T-helper 17 cell (primary cell): ENCODE data around the gene ECSIT. TPM values are rescaled to one million over a fixed set of nuclear protein-coding genes. Genes with fewer than 3 reads are reported as not detected.
"Not testable (repeated sequence)": the region's sequence is repeated elsewhere in the genome, so short reads cannot be mapped to it uniquely, and the experiment has no call there.

Experiments
- ATAC-seq: fragments of 150-1000 bp; cut with Tn5 transposase; 2 replicates; pipeline ENCODE4 v1.10.0; 2021; ENCODE audit warnings: mild to moderate bottlenecking, moderate library complexity
- DNase-seq, 3 donors: peaks; one replicate each; pipeline versions ENCODE4 v3.0.0 to v3.0.0-alpha.2; 2020 to 2021
- H3K9me3 ChIP-seq: one replicate; pipeline ENCODE4 v1.7.0; 2013; ENCODE audit warnings: low read length, mild to moderate bottlenecking; ENCODE audit not compliant: control insufficient read depth, poor library complexity, severe bottlenecking
- H3K27ac Mint-ChIP-seq: one replicate; pipeline ENCODE4 v1.8.0; 2022; ENCODE audit warnings: mild to moderate bottlenecking, moderate library complexity, mixed read lengths
- H3K27me3 Mint-ChIP-seq: one replicate; pipeline ENCODE4 v1.8.0; 2022; ENCODE audit warnings: mixed read lengths
- H3K36me3 Mint-ChIP-seq: one replicate; pipeline ENCODE4 v1.8.0; 2022; ENCODE audit warnings: low read depth, mixed read lengths
- H3K4me1 Mint-ChIP-seq: one replicate; pipeline ENCODE4 v1.8.0; 2022; ENCODE audit warnings: mild to moderate bottlenecking, mixed read lengths
- H3K4me3 Mint-ChIP-seq: one replicate; pipeline ENCODE4 v1.8.0; 2022; ENCODE audit warnings: mild to moderate bottlenecking, moderate library complexity, mixed read lengths
- total RNA-seq, 4 donors: library from RNA in 2 of 4; stranded (reverse) in 2 of 4; gene quantifications; one replicate each; pipeline ENCODE4 v1.2.3 and lab custom pipeline; 2022 to 2026

ECSIT gene
- total RNA-seq, 2 donors from 2014 or later, result 22.6 to 23.9 TPM

DNA sequence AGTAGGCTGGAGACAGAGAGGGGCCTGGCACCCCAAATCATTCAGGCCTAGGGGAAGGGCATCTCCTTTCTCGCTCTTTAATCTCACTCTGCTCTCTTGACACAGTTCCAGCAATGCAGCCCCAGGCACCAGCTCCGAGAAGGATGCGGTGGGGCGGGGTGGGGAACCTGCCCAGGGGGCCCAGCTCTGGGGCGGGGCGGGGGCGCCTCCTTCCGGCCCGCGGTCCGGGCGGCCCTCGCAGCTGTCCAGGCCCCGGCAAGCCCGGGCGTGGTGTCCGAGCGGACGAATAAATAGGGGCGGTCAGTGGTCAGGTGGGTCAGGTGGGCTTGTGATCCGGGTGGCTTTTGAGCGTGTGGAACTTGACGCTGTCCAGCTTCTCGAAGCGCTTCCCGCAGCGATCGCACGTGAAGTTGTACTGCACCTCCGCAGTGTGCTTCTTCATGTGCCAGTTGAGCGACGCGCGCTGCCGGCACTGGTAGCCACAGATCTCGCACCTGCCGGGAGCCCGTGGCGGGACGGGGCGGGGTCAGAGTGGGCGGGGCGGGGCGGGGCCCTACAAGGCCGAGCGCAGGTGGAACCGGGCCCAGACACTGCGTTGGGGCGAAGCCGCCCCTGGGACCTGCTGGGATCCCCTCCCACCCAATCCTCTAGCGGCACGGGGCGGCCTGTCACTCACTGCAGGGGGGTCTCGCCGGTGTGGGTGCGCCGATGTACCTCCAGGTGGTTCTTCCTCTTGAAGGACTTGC, 45.4 kb downstream of the ECSIT start:
- DNase-seq (no peak), ATAC-seq (no peak)
- Mint-ChIP-seq H3K27ac (no peak overlapping the region), H3K27me3 (peaks cover 28% of the 10 kb centered on the region), H3K4me1 (peaks cover 23% of the 10 kb centered on the region), H3K36me3 (peaks cover 5% of the 10 kb centered on the region), H3K4me3 (no peak overlapping the region)
- H3K9me3 ChIP-seq, result no peaks in the 10 kb centered on the region

DNA sequence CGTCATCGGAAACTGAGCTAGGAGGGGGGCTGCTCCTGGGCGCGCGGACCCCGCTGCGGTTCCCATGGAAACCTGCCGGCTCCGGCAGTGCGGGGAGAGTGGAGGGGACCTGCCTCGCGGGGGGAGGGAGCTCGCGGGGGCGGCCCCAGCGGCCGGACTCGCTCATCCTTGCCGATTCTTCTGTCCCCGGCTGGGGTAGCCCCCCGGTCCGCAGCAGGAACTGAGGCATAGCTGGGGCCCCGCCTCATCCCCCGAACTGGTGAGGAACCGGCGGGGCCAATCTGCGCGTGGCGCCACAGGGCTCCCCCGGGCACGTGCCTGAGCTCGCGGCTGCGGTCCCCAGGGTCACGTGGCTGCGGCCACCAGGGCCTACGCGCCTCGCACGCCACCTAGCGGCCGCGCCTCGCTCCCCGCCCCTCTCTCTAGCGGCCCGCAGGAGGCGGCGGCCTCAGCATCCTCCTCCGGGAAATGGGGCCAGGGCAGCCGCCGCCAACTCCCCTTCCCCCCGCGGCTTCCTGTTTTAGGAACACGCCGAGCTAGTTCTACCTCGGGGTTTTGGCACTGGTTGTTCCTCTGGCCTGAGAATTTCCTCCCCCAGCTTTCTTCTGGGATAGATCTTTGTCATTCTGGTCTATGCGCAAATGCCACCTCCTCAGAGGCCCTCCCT, 46.4 kb downstream of the ECSIT start:
- ATAC-seq (peak; percentile 91), DNase-seq (peak; percentile 82 to 90 (median 88))
- peaks cover 32% of the 10 kb centered on the region for H3K27me3 Mint-ChIP-seq
- H3K36me3 Mint-ChIP-seq, result peaks cover 5% of the 10 kb centered on the region
- H3K27ac Mint-ChIP-seq, result peak overlapping the region; percentile 45
- peaks cover 25% of the 10 kb centered on the region for H3K4me1 Mint-ChIP-seq
- H3K9me3 ChIP-seq, result no peaks in the 10 kb centered on the region
- peak overlapping the region; percentile 79 for H3K4me3 Mint-ChIP-seq

DNA sequence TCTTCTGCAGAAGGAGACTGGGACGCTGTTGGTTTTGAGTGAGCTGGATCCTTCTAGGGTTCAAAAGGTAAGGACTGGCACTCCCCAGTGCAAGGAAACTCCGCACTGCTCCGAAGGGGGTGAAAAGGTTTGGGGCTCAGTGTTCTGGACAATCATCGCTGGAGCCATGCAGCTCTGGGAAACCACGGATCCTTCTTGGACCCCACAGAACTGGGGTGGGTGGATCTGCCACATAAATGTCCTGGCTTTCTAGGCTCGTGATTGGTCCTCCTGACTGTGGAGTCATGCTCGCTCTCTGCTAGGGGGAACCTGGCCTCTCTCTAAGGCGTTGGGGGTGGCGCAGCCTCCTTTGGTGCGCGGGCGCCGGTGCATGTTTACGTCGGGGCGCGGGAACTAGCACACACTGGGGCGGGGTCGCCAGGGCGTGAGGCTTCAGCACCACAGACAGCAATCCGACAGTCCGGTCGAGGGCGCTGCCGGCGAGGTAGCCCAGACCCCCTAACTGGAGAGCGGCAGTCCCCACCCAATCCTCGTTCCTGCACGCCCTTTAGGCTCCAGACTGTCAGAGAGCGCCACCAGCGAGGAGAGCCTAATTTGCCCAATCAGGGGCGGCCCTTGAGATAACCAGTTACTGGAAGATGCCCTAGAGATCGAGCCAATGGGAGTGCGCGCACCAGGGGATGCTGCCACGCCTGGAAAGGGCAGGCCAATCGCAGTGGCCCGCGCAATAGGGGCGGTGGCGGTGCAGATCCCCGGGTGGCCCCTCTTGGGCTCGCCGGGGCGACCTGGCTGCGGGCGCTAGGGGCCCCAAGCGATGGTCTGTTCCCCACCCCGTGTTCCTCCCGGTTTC, 47.2 kb downstream of the ECSIT start:
- ATAC-seq (peak; percentile 72), DNase-seq (peak; percentile 35 to 47 (median 44))
- Mint-ChIP-seq H3K27me3 (peaks cover 37% of the 10 kb centered on the region), H3K4me3 (peak overlapping the region; percentile 79), H3K36me3 (peaks cover 5% of the 10 kb centered on the region), H3K4me1 (peaks cover 25% of the 10 kb centered on the region), H3K27ac (peak overlapping the region; percentile 45)
- H3K9me3 ChIP-seq, result no peaks in the 10 kb centered on the region

DNA sequence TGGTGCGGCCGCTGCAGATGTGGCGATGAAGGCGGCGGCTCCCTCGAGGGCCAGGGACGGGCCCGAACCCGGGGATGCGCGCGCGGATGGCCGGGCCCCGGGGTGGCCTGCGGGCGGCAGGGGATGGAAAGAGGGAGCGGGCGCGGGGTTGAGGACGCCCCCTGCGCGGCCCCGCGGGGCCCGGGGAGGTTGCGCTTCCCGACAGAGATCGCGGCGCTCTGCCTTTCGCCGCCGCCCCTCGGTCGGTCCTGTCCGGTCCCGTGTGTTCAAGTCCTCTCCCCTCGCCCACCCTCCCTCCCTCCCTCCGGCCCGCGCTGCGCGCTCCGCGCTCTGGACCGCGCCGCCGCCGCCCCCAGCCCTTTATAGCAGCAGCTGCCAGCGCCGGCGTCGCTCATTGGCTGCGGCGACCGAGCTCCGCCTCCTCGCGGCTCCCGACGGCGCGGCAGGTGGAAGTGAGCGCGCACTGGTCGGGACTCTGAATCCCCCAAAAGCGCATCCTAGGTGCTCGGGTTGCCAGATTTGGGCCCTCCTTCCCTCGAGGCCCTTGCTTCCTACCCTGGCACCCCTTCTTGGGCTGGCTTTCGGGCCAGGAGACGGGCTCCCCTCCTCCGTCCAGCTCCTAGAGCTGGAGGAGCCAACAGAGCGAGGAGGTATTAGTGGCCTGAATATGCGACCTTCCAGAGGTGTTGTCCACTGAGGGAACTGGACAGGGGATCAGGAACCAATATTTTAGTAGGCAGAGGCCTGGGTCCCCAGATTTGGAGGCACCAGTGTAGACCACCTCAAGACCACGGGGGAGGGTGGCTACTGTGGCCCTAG, 48.0 kb downstream of the ECSIT start, which contains the start of gene ELAVL3:
Gene ELAVL3 (minus strand): TSS at position 332 of the 819 bp plus-strand sequence. CDS start 438 bp downstream, outside the sequence.
- peak within 1 kb of the TSS; percentile 79 for H3K4me3 Mint-ChIP-seq
- no peaks in the 10 kb centered on the region for H3K9me3 ChIP-seq
- peak within 1 kb of the TSS; percentile 45 for H3K27ac Mint-ChIP-seq
- ATAC-seq, result no peak
- no peak for DNase-seq
- peaks cover 25% of the 10 kb centered on the region for H3K4me1 Mint-ChIP-seq
- H3K27me3 Mint-ChIP-seq, result peaks cover 37% of the 10 kb centered on the region
- peaks cover 5% of the 10 kb centered on the region for H3K36me3 Mint-ChIP-seq

DNA sequence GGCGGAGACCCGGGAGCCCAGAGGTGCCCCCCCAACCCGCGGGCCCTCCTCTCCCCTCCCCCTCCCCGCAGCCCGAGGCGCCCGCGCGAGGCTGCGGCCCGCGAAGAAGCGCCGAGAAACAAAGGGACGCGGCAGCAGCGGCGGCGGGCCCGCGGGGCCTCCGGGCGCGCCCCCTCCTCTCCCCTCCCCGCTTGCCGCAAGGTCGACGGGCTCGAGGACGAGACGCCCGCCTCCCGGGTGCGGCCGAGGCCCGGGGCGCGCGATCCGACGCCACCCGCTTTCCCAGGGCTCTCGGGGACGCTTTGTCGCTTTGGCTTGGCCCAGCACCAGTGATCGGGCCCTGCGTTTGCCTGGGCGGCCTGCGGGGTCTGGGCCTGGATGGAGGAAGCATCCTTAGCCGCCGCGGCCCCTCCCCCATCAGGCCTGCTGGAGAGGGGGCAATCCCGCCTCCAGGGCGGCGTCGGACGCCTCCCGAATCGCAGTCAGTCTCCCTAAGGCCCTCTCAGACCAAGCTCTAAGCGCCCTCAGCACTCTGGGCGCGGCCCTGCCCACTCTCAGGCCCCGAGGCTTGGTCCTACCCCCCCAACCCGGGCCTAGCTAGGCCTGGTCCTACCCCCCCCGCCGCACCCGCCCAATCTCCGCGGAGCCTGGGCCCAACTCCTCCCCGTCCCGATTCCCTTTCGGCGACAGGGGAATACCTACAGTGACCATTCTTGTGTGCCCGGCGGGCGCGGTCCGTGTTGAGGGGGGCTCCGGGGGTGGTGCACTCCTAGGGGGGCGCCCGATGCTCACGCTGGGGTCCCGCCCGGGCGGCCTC, 48.8 kb downstream of the ECSIT start:
- ATAC-seq (no peak), DNase-seq (no peak)
- Mint-ChIP-seq H3K27me3 (peaks cover 33% of the 10 kb centered on the region), H3K27ac (no peak overlapping the region), H3K4me1 (peaks cover 24% of the 10 kb centered on the region), H3K4me3 (no peak overlapping the region), H3K36me3 (peaks cover 4% of the 10 kb centered on the region)
- no peaks in the 10 kb centered on the region for H3K9me3 ChIP-seq

DNA sequence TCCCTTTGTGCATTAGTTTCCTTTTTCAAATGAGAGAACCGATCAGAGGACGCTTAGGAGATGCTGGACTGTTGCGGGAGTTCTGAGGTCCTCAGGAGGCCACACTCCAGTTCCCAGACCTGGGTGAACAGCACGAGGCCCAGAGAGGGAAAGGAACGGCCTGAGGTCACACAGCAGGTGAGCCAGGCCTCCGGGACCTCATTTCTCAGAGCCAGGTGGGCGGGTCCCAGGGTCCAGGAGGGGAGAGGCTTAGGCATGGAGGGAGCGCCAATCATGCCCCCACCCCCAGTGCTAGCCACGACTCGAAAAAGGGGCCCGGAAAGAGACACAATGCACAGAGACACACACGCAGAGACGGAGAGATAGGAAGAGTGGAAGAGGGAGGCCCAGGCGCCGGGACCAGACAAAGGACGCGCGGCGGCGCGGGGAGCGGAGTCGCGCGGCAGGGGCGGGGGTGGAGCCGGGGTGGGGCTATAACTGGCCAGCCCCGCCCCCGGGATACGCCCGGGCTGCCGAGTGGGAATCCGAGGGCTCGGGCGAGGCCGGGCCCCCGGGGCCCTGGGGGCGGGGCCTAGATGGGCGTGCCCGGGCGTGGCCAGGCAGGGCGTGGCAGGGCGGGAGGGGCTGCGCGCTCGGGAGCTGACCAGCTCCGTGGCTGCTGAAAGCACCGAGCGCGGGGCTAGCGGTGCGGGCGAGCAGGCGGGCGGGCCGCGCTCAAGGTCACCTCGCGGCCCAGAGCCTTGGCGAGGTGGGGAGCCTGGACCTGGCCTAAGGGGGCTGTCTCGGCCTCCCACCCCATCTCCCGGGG, 49.6 kb downstream of the ECSIT start:
- DNase-seq (peak in 1 of 3 donors; percentile 21), ATAC-seq (no peak)
- H3K27ac Mint-ChIP-seq, result peak overlapping the region; percentile 54
- H3K27me3 Mint-ChIP-seq, result peaks cover 33% of the 10 kb centered on the region
- H3K9me3 ChIP-seq, result no peaks in the 10 kb centered on the region
- peaks cover 23% of the 10 kb centered on the region for H3K4me1 Mint-ChIP-seq
- H3K36me3 Mint-ChIP-seq, result peaks cover 3% of the 10 kb centered on the region
- H3K4me3 Mint-ChIP-seq, result peak overlapping the region; percentile 72

DNA sequence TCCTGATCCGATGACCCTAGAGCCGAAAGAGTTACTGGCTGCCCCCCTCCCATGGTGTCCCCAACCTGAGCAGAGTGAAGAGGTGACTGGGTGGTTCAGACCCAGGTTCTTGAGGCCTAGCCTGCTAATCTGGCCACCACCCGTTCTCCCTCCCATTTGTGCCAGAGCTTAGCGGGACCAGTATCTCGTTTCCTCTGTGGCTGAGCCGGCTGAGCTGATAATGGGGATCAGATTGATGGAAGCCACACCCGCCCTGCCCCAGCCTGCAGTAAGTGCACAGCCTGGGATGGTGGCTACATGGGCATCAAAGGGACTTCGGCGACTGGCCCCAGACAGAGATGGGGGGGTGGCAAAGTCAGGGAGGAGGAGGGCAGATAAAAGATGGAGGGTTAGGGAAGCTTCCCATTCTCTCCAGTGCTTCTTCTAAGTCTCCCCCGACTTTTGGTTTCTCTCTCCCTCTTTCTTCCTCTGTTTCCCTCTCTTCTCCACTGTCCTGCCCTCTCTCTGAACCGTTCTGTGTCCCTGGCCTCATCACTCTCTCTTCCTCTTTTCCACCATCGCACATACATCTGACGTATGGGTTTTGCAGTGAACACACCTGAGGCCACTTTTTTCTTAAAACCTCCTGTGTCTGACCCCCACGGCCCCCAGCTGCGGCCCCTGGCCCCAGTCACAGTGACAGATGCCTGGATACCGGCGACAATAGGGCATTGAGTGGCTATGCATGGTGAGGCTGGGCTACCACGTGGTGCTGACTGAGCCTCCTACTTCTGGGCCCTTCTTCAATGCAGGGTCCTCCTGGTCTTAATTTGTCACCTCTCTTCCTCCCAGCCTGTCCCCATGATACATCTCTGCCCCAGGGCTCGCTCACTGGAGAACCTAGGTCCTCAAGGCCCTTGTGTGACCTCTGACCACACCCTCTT, 50.5 kb downstream of the ECSIT start:
- H3K4me3 Mint-ChIP-seq, result peak overlapping the region; percentile 72
- ATAC-seq, result no peak
- DNase-seq, result no peak

DNA sequence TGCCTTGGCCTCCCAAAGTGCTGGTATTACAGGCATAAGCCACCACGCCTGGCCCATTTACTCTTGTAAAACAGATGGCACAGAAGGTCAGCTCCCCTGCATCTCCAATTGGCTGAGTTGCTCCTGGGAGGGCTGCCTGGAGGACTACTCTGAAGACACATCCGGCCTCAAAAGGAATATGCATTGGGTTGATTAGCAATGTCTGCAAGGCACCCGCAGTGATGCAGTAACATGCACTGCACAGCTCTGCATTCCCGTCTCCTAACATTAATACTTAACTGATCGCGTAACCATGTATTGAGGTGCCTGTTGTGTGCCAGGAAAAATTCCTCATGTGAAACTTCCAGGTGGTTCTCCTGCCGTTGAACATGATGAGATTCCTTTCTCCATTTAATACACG, 53.1 kb downstream of the ECSIT start:
- Mint-ChIP-seq H3K27me3 (peaks cover 26% of the 10 kb centered on the region), H3K4me1 (peaks cover 8% of the 10 kb centered on the region), H3K36me3 (peaks cover 3% of the 10 kb centered on the region), H3K27ac (no peak overlapping the region), H3K4me3 (no peak overlapping the region)
- H3K9me3 ChIP-seq, result no peaks in the 10 kb centered on the region
- ATAC-seq (no peak), DNase-seq (no peak)

More for the DNA sequence above, 50.5 kb downstream of the ECSIT start:
- peaks cover 23% of the 10 kb centered on the region for H3K4me1 Mint-ChIP-seq
- peaks cover 33% of the 10 kb centered on the region for H3K27me3 Mint-ChIP-seq
- H3K9me3 ChIP-seq, result no peaks in the 10 kb centered on the region
- H3K27ac Mint-ChIP-seq, result peak overlapping the region; percentile 54
- H3K36me3 Mint-ChIP-seq, result peaks cover 3% of the 10 kb centered on the region

DNA sequence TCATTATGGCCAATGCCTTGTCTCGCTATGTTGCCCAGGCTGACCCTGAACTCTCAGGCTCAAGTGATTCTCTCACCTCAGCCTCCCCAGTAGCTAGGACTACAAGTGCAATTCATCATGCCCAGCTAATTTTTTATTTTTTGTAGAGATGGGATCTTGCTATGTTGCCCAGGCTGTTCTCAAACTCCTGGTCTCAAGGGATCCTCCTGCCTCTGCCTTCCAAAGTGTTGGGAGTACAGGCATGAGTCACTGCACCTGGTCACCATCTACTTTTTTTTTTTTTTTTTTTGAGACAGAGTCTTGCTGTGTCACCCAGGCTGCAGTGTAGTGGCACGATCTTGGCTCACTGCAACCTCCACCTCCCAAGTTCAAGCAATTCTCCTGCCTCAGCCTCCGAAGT, 53.6 kb downstream of the ECSIT start:
- H3K36me3 Mint-ChIP-seq, H3K4me1 Mint-ChIP-seq, H3K9me3 ChIP-seq, H3K4me3 Mint-ChIP-seq, DNase-seq, ATAC-seq, H3K27ac Mint-ChIP-seq: not testable (repeated sequence)
- H3K27me3 Mint-ChIP-seq, result peaks cover 26% of the 10 kb centered on the region

DNA sequence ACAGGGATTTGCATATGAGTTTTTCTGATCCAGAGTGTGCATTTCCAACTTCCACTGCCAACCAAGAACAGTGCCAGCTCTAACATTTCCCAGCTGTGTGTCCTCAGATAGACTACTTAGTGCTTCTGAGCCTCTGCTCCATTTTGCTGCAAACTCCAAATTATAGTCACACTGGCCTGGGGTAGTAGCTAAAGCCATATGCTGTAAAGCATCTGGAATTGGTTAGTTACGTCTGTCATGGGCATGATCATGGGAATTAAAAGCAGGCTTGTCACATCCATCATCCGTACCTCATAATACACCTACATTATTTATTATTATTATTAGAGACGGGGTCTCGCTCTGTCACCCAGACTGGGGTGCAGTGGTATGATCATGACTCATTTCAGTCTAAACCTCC, 55.2 kb downstream of the ECSIT start:
- peaks cover 2% of the 10 kb centered on the region for H3K4me1 Mint-ChIP-seq
- H3K27ac Mint-ChIP-seq, result no peak overlapping the region
- no peak overlapping the region for H3K4me3 Mint-ChIP-seq
- DNase-seq (no peak), ATAC-seq (no peak)
- H3K27me3 Mint-ChIP-seq, result peaks cover 20% of the 10 kb centered on the region
- H3K9me3 ChIP-seq, result no peaks in the 10 kb centered on the region
- no peaks in the 10 kb centered on the region for H3K36me3 Mint-ChIP-seq
